HepG2 (cell line): Measurements from ENCODE around the gene PML. TPM values are rescaled to one million over a fixed set of nuclear protein-coding genes. Genes with fewer than 3 reads are reported as not detected.

ENCODE experiments used
- ATAC-seq: fragments of 200-7000 bp; cut with Tn5 transposase; 3 replicates; pipeline ENCODE4 v1.9.1; 2020; ENCODE audit warnings: mild to moderate bottlenecking, moderate library complexity
- BruUV-seq: library from RNA; stranded (reverse); fragments of 400-500 nt; replicated peaks from 2 replicates; lab custom pipeline; 2021; lab: Mats Ljungman, UMichigan
- CTCF ChIA-PET: fragments of 300-600 bp; formaldehyde crosslinking; extraction: SDS; loops from one replicate; lab custom pipeline; 2021; ENCODE audit warnings: low total read pairs, inconsistent platforms, low intra/inter-chr PET ratio; lab: Yijun Ruan, JAX
- POLR2A ChIA-PET: fragments of 350-600 bp; sonication (Branson Sonifier 250); formaldehyde crosslinking; loops from one replicate; lab custom pipeline; 2020; ENCODE audit warnings: antibody characterized with exemption, inconsistent platforms; lab: Yijun Ruan, JAX
- DNase-seq: peaks from one replicate; pipeline ENCODE4 v3.0.0-alpha.2; 2015; ENCODE audit warnings: low spot score
- FAIRE-seq: peaks from 3 replicates; lab custom pipeline; 2011; peaks lifted over from hg19 to GRCh38; lab: Jason Lieb, UNC
- H2AFZ ChIP-seq: one replicate; pipeline ENCODE4 v1.6.1; 2011; ENCODE audit warnings: low read length, inconsistent platforms
- H3K27ac ChIP-seq: fragments of 300-600 bp; 3 replicates; pipeline ENCODE4 v1.8.0; 2011; ENCODE audit warnings: mixed run types, mild to moderate bottlenecking, mixed read lengths, low read length, inconsistent platforms; ENCODE audit not compliant: insufficient read depth; ENCODE audit errors: extremely low read length
- H3K27me3 ChIP-seq, 2 experiments: fragments of 200-600 bp in 1 of 2; 2 replicates in 1 of 2; 3 replicates in 1 of 2; pipeline versions ENCODE4 v1.6.0 to v1.8.0; 2011; ENCODE audit warnings: low read length in 2 of 2, mild to moderate bottlenecking in 2 of 2, moderate library complexity in 2 of 2, inconsistent platforms in 1 of 2; ENCODE audit not compliant: insufficient read depth in 2 of 2, control insufficient read depth in 1 of 2
- H3K36me3 ChIP-seq, 2 experiments: fragments of 200-600 bp in 1 of 2; replicated peaks in 1 of 2; 2 replicates in 1 of 2; 3 replicates in 1 of 2; pipeline versions ENCODE4 v1.5.1 to v1.8.0; 2011; ENCODE audit warnings: low read length in 2 of 2, inconsistent platforms in 1 of 2; ENCODE audit not compliant: insufficient read depth in 2 of 2, control insufficient read depth in 1 of 2
- H3K4me1 ChIP-seq: 2 replicates; pipeline ENCODE4 v1.5.1; 2012; ENCODE audit warnings: low read length, inconsistent platforms; ENCODE audit not compliant: insufficient read depth
- H3K4me2 ChIP-seq: 2 replicates; pipeline ENCODE4 v1.6.0; 2011; ENCODE audit warnings: low read depth, low read length, inconsistent platforms
- H3K4me3 ChIP-seq, 3 experiments: fragments of 200-600 bp in 1 of 3; sonication (generic), shearing (Covaris generic) in 1 of 3; replicated peaks in 1 of 3; 2 replicates each; pipeline ENCODE4 v1.5.1; 2011 to 2016; ENCODE audit warnings: low read length in 3 of 3, inconsistent platforms in 2 of 3, low read depth in 2 of 3, mild to moderate bottlenecking in 2 of 3, control low read depth in 1 of 3, mixed read lengths in 1 of 3; ENCODE audit not compliant: insufficient read depth in 1 of 3
- H3K79me2 ChIP-seq: one replicate; pipeline ENCODE4 v1.6.1; 2011; ENCODE audit warnings: low read length, inconsistent platforms; ENCODE audit not compliant: insufficient read depth
- H3K9ac ChIP-seq: 2 replicates; pipeline ENCODE4 v1.6.0; 2011; ENCODE audit warnings: mild to moderate bottlenecking, low read depth, low read length, inconsistent platforms; ENCODE audit not compliant: insufficient read depth
- H3K9me3 ChIP-seq: 2 replicates; pipeline ENCODE4 v1.5.1; 2012; ENCODE audit warnings: mild to moderate bottlenecking, low read length
- H4K20me1 ChIP-seq: 2 replicates; pipeline ENCODE4 v1.6.0; 2011; ENCODE audit warnings: inconsistent platforms, mild to moderate bottlenecking, low read length, moderate library complexity; ENCODE audit not compliant: insufficient read depth
- ZBTB1 ChIP-seq: sonication (generic); formaldehyde crosslinking; IDR thresholded peaks from 2 replicates; pipeline ENCODE4 v1.4.0; 2020; ENCODE audit warnings: missing genetic modification reagents, borderline replicate concordance
- ZEB1 ChIP-seq: IDR thresholded peaks from 2 replicates; pipeline ENCODE4 v1.6.1; 2012; ENCODE audit warnings: mild to moderate bottlenecking, low read depth, inconsistent platforms; ENCODE audit not compliant: insufficient replicate concordance
- ZFY ChIP-seq: sonication (generic); formaldehyde crosslinking; IDR thresholded peaks from 2 replicates; pipeline ENCODE4 v1.4.0; 2020; ENCODE audit warnings: missing genetic modification reagents
- ZMAT3 ChIP-seq: sonication (generic); formaldehyde crosslinking; conservative IDR thresholded peaks from 2 replicates; pipeline ENCODE4 v1.7.0; 2021; ENCODE audit warnings: missing genetic modification reagents
- ZNF20 ChIP-seq: sonication (generic); formaldehyde crosslinking; IDR thresholded peaks from 2 replicates; pipeline ENCODE4 v1.4.0; 2020; ENCODE audit warnings: mild to moderate bottlenecking, moderate library complexity, missing genetic modification reagents
- ZNF326 ChIP-seq: sonication (generic); formaldehyde crosslinking; IDR thresholded peaks from 2 replicates; pipeline ENCODE4 v1.4.0; 2020; ENCODE audit warnings: missing genetic modification reagents, borderline replicate concordance
- ZNF550 ChIP-seq: sonication (generic); formaldehyde crosslinking; IDR thresholded peaks from 2 replicates; pipeline ENCODE4 v1.4.0; 2020; ENCODE audit warnings: mild to moderate bottlenecking, missing genetic modification reagents, borderline replicate concordance
- ZNF772 ChIP-seq: sonication (generic); formaldehyde crosslinking; IDR thresholded peaks from 2 replicates; pipeline ENCODE4 v1.5.0; 2020; ENCODE audit warnings: mild to moderate bottlenecking, missing genetic modification reagents
- ZNF879 ChIP-seq: sonication (generic); formaldehyde crosslinking; IDR thresholded peaks from 2 replicates; pipeline ENCODE4 v1.8.1; 2023; ENCODE audit warnings: missing genetic modification reagents
- ZSCAN20 ChIP-seq: sonication (generic); formaldehyde crosslinking; IDR thresholded peaks from 2 replicates; pipeline ENCODE4 v1.4.0; 2020; ENCODE audit warnings: missing genetic modification reagents, mild to moderate bottlenecking, borderline replicate concordance
- WGBS: methylation state at CpG from one replicate; pipeline ENCODE4 v1.1.6; 2017; ENCODE audit warnings: low lambda C conversion rate; 5-methylcytosine and 5-hydroxymethylcytosine counted together
- in situ Hi-C: cut with HindIII; loops from 2 replicates; pipeline ENCODE4 v1.10.0; 2017; ENCODE audit warnings: low pct_unique_long_range_greater_than_20kb; ENCODE audit not compliant: extremely low pct_ligation_motif_present
- intact Hi-C: fragments of 100-400 bp; cut with micrococcal nuclease; formaldehyde crosslinking; loops from one replicate; pipeline ENCODE4 v1.10.0; 2022; ENCODE audit not compliant: unreplicated experiment
- polyA plus RNA-seq, 8 experiments: library from polyadenylated mRNA; depleted of rRNA in 3 of 8; stranded (reverse) in 7 of 8; unstranded in 1 of 8; fragments of >200 nt; fragmentation: Illumina TruSeq in 4 of 8; extraction: Trizol in 4 of 8; gene quantifications; 2 replicates each; pipeline versions ENCODE4 v1.2.1 to v1.2.3, GENCODE V29; 2011 to 2016; ENCODE audit warnings: low read depth in 4 of 8, missing spikeins in 1 of 8, mixed read lengths in 1 of 8; ENCODE audit not compliant: insufficient read depth in 1 of 8
- total RNA-seq, 5 experiments: library from RNA; depleted of rRNA; stranded (reverse); fragments of >200 nt; fragmentation: Illumina TruSeq; extraction: Trizol; gene quantifications; 2 replicates each; pipeline ENCODE4 v1.2.3, GENCODE V29; 2016; ENCODE audit warnings: low read depth in 1 of 5
- TF ChIP-seq, protein P1 (sequence below): sonication (generic); formaldehyde crosslinking; IDR thresholded peaks from 2 replicates; pipeline ENCODE4 v1.4.0; 2020; ENCODE audit warnings: mild to moderate bottlenecking, missing genetic modification reagents
- TF ChIP-seq, protein P2 (sequence below): sonication (generic); formaldehyde crosslinking; IDR thresholded peaks from 2 replicates; pipeline ENCODE4 v1.5.0; 2020; ENCODE audit warnings: missing genetic modification reagents

The PML gene
- total and polyA plus RNA-seq, 2 of the 13 experiments (the other 11 are each of a cell fraction or from before 2014, with no cell fraction given) = 2.9 to 3.9 TPM

DNA sequence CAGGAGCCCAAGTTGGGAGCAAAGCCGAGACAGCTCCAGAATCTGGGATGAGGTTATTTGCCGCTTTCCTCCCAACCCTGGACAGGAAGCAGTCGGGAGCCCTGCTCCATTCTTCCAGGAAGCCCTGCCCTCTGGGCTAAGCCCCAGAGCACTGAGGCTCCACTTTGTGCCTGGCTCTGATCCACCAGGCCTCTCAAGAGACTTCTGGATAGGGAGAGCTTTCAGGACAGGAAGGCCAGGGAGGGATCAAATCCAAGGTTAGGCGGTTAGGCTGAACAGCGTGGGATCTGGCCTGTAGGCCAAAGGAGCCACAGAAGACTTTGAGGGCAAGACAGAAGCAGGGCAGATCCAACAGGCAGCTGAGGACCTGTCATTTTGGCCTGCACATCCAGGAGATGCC, 3.3 kb upstream of the PML start:
- BruUV-seq = no TSS peak
- Histone ChIP-seq H3K36me3 (no peaks in the 10 kb centered on the region; a peak in 1 of 5 replicates), H3K9ac (peak overlapping the region; percentile 64; the same call in 1 of the 2 replicates), H3K4me2 (peak overlapping the region; percentile 90), H3K79me2 (peaks cover 10% of the 10 kb centered on the region), H4K20me1 (no peaks in the 10 kb centered on the region), H3K27ac (no peak overlapping the region), H3K4me3 (peak overlapping the region; percentile 72 to 91 (median 88)), H3K9me3 (no peaks in the 10 kb centered on the region), H3K4me1 (peaks cover 38% of the 10 kb centered on the region), H3K27me3 (no peaks in the 10 kb centered on the region; a peak in 1 of 5 replicates), H2AFZ (peak overlapping the region; percentile 30)
- POLR2A ChIA-PET = no interaction called here
- DNase-seq (no peak), FAIRE-seq (no peak), ATAC-seq (peak; percentile 1; the same call in 1 of the 3 replicates)
- TF ChIP-seq, protein P1, sequence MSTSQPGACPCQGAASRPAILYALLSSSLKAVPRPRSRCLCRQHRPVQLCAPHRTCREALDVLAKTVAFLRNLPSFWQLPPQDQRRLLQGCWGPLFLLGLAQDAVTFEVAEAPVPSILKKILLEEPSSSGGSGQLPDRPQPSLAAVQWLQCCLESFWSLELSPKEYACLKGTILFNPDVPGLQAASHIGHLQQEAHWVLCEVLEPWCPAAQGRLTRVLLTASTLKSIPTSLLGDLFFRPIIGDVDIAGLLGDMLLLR (CRISPR knock-in tag) = no peak
- TF ChIP-seq ZNF772 (CRISPR knock-in tag) (no peak), ZNF20 (CRISPR knock-in tag) (no peak), ZFY (CRISPR knock-in tag) (no peak), ZNF550 (no peak), ZSCAN20 (CRISPR knock-in tag) (no peak), ZMAT3 (CRISPR knock-in tag) (no peak), ZNF879 (CRISPR knock-in tag) (no peak), ZBTB1 (CRISPR knock-in tag) (no peak), ZNF326 (CRISPR knock-in tag) (no peak), ZEB1 (no peak)
- TF ChIP-seq, protein P2, sequence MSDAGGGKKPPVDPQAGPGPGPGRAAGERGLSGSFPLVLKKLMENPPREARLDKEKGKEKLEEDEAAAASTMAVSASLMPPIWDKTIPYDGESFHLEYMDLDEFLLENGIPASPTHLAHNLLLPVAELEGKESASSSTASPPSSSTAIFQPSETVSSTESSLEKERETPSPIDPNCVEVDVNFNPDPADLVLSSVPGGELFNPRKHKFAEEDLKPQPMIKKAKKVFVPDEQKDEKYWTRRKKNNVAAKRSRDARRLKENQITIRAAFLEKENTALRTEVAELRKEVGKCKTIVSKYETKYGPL (CRISPR knock-in tag) = no peak
- CTCF ChIA-PET = no interaction called here
- in situ Hi-C loops (no loop called here), intact Hi-C loops (no loop called here)
- WGBS = 11% methylated on average over 3 of the region's 5 CpGs
